NCI-H2029 (cell line): ENCODE measurements around the gene ITGAX.
"Not testable (repeated sequence)": the region's sequence is repeated elsewhere in the genome, so short reads cannot be mapped to it uniquely, and the experiment has no call there.

ENCODE experiments used
- DNase-seq: peaks from one replicate; lab custom pipeline; 2025; lab: John Stamatoyannopoulos, UW

Gene ITGAX

DNA sequence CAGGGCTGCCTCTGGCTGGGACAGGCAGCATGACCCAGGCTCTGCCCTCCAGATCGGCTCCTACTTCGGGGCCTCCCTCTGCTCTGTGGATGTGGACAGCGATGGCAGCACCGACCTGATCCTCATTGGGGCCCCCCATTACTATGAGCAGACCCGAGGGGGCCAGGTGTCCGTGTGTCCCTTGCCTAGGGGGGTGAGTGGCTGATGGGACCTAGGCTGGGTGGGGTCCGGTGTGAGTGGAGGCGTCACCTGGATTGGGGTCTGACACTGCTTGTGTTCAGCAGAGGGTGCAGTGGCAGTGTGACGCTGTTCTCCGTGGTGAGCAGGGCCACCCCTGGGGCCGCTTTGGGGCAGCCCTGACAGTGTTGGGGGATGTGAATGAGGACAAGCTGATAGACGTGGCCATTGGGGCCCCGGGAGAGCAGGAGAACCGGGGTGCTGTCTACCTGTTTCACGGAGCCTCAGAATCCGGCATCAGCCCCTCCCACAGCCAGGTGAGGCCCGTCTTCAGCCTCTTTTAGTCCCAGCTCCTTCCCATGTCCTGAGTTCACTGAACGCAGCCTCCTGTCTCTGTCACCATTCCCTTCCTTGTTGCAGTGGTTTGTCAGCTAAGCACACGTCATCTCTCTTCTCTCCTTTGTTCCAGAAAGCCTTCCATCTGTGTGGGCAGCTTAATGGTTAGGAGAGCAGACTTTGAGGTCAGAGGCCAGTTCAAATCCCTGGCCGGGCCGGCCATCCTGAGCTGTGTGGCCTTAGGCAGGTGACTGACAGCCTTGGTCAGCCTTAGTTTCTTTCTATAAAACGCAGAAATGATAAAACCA is 56.3 kb downstream of the ITGAX start:
- no peak for DNase-seq

DNA sequence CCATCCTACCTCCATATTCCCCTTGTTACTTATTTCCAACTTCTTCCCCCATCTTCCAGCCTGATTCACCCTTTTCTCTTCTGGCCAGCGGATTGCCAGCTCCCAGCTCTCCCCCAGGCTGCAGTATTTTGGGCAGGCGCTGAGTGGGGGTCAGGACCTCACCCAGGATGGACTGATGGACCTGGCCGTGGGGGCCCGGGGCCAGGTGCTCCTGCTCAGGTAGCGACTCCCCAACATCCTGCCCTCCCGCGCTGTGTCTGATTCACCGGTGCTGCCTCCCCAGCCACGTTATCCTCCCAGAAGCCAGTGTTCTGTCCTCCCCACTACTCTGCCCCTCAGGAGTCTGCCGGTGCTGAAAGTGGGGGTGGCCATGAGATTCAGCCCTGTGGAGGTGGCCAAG is 57.8 kb downstream of the ITGAX start:
- DNase-seq = no peak

DNA sequence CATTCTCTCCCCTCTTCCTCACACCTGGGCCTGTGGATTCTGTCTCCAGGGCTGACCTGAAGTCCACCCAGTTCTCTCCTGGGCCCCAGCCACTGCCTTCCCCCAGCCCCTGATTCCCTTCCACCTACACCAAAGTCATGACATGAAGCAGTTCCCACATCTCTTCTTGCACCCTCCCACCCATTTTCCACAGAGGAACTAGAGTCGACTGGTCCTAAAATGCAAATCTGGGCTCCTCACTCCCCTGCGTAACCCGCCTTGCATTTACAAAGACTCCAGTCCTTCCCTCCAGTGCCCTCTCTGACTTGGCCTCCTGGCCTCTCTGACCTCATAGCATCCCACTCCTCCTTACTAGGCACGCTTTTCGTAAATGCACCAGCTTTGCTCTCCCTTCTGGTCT is 58.4 kb downstream of the ITGAX start:
- DNase-seq = no peak

DNA sequence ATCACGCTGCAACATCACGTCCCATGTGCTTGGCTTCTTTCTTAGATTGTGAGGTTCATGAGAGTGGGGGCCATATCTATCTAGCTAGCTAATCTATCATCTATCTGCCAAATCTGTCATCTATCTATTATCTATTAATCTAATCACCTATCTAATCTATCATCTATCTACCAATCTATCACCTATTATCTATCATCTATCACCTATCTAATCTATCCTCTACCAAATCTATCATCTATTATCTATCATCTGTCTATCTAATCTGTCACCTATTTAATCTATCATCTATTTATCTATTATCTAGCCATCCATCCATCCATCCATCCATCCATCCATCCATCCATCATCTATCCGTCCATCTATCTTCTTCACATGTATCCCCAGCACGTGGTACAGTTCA is 59.0 kb downstream of the ITGAX start:
- DNase-seq = no peak

DNA sequence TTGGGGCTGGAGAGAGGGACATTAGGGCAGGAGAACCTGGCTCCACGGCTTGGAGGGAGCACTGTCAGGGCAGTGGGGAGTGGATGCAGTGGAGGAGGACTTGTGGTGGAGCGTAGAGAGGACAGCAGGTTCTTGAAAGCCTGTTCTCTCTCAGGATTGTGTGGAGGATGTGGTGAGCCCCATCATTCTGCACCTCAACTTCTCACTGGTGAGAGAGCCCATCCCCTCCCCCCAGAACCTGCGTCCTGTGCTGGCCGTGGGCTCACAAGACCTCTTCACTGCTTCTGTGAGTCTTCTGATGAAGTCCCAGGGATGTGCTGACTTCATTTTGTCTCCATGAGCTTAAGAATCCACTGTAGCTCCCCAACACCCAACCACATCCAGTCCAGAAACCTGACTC is 59.7 kb downstream of the ITGAX start:
- no peak for DNase-seq

DNA sequence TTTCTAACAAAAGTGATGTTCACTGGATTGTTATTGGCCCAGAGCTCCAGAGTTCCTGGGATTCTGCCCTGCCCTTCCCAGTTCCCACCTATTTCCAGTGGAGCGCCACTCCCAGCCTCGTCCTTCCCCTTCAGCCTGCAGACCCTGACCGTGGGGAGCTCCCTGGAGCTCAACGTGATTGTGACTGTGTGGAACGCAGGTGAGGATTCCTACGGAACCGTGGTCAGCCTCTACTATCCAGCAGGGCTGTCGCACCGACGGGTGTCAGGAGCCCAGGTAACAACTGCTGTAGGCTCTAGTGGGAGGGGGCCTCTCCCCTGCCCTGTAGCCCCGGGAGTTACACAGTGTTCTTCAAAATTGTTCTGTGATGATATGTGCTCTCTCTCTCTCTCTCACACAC is 61.4 kb downstream of the ITGAX start:
- no peak for DNase-seq

DNA sequence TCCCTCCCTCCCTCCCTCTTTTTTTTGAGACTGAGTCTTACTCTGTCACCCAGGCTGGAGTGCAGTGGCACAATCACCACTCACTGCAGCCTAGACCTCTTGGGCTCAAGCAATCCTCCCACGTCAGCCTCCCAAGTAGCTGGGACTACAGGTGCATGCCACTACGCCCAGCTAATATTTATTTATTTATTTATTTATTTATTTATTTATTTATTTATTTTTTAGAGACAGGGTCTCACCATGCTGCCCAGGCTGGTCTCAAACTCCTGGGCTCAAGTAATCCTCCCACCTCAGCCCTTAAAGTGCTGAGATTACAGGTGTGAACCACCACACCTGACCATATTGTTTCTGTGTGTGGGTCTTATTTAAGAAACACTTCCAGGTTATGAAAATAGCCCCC is 62.1 kb downstream of the ITGAX start:
- DNase-seq = not testable (repeated sequence)

DNA sequence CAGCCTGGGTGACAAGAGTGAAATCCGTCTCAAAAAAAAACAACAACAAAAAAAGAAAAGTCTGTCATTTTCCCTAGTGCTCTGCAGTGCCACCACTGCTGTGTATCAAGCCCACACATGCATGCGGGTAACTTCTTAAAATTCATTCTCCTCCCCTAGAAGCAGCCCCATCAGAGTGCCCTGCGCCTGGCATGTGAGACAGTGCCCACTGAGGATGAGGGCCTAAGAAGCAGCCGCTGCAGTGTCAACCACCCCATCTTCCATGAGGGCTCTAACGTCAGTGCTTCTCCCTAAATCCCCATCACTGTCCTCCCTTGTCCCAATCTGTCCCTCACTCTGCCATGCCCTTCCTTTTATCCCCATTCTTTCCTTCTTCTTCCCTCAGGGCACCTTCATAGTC is 62.9 kb downstream of the ITGAX start:
- DNase-seq = no peak

DNA sequence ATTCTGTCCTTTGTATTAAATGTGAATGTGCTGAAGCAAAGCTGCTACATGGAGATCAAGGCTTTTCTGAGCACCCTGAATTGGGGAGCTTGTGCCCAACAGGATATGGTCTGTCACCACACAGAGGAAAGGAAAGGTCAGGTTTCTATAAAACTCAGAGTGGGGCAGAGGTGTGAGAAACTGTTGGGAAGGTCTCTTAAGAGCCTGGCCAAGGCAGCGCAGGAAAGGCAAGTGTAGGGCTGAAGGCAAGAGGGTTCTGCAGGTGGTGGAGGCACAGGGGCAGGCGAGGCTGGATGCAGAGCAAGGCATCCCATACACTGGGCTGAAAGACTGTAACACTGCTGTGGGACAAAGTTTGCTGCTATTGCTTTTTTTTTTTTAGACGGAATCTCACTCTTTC is 65.1 kb downstream of the ITGAX start:
- no peak for DNase-seq

DNA sequence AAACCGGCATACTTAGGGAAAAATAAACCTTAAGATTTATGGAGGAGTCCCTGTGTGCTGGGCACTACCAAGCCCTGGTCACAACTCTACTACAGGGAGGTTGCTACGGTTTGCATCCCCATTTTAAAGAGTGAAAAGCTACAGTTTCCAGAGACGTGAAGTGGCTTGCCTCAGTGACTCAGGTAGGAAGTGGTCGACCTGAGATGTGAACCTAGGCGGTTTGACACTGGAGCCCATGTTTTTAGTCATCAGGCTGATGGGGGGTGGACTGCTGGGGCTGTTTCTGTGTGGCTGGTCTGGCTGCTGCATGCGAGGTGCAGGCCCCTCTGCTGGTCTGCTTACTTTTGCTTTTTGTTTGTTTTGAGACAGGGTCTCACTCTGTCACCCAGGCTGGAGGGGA is 66.6 kb downstream of the ITGAX start:
- DNase-seq = no peak

DNA sequence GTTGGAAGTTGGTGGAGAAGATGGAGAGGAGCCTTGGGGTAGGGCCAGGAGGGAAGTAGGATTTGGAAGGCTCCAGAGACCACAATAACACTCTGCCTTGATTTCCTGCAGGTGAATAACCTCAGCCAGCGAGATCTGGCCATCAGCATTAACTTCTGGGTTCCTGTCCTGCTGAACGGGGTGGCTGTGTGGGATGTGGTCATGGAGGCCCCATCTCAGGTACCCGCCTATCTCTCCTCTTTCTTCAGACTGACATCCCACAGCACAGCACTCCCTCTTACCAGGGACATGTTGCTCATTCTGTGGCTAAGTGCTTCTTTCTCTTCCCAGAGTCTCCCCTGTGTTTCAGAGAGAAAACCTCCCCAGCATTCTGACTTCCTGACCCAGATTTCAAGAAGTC is 68.3 kb downstream of the ITGAX start:
- DNase-seq = no peak

DNA sequence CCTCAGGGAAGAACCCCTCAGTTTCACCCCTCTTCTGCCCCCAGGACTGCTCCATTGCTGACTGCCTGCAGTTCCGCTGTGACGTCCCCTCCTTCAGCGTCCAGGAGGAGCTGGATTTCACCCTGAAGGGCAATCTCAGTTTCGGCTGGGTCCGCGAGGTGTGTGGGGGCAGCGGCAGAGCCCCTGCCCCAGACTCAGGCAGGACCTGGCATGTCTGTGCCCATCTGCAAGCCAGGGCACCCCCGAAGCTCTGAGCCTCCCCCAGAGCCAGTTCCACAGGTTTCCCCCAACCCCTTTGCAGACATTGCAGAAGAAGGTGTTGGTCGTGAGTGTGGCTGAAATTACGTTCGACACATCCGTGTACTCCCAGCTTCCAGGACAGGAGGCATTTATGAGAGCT is 68.8 kb downstream of the ITGAX start:
- no peak for DNase-seq

DNA sequence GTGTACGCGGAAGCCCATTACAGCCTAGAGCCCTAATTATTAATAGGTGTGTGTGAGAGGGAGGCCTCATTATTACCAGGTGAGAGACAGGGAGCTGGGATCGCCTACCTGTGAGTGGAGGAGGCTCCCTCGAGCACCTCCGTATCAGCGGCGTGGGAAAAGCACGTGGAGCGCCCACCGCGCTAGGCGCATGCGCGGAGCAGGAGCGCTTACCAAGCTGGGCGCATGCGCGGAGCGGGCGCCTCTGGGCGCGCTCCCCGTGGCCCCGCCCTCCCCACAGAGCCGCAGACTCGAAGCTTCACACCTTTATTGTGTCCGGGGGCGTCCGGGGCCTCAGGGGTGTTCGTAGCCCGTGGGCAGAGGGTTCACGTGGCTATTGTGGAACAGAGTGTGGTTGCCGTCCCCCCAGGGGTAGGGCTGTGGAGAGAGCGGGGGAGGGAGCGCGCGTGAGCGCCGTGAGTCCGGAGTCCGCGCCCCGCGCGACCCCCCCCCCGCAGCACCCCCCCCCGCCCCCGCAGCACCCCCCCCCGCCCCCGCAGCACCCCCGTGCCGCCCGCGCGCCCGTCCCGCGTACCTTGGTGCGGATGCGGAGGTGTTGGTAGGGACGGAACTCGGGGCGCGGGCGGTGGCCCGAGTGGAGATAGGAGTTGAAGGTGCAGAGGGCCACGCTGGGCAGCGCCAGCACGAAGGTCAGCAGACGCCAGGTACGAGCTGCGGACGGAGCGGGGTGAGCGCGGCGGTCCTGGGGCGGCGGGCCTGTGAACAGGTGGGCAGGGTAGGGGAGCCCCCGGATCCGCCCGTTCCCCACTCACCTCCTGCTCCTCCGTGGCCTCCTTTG is 72.7 kb downstream of the ITGAX start:
- no peak for DNase-seq

DNA sequence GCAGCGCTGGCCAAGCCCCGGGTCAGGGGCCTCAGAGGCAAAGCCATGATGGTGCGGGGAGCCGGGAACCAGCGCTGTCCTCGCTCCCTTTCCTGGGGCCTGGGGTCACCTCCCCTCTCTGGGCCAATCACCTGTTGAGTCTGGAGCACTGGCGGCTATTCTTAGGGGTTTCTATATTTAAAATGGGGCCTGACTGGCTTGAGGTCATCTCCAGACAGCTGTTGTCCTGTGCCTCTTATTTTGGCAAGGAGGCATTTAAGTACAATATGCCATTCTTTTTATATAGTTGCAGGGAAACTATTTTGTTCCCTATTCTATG is 73.3 kb downstream of the ITGAX start, which contains the start of gene COX6A2:
COX6A2 (minus strand) TSS at position 82 of the 319 bp plus-strand sequence; CDS start at position 47, 35 bp downstream.
- DNase-seq = no peak

DNA sequence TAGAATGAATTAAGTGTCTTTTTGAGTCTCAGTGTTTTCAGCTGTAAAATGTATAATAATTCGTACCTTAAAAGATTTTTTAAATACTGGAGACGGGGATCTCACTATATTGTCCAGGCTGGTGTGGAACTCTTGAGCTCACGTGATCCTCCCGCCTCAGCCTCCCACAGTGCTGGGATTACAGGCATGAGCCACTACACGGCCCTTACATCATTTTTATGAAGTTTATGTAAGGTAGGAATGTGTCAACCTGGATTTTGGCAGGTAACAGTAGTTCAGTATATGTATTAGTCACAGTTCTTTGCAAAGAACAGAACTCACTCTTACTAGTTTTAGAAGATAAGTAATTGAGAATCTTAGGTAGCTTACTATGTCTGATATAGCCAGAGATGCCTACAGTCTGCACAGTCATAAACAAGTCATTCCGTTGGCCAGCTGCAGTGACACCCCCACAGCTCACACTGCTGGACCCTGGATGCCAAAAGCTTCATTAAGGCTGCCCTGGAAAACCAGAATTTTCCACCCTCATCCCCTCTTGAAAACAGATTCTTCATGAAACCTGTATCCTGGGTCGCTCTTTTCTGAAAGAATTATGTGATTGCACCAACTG is 73.8 kb downstream of the ITGAX start:
- no peak for DNase-seq

DNA sequence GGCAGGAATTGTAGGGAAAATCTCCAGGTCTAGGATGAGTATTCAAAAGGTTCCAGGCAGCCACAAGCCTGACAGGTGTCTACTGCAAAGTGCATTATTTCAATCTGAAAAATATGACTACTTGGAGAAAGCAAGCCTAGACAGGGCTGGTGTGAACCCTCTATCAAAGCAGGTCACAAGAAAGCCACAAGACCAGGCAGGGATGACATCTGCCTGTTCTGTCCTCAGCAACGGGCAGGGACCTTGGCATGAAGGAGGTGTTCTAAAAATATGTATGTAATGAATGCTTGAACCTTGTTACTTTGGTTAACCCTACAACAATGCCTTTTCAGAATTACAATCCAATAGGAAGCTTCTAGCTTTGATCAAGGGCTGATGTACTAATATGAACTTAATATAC is 74.3 kb downstream of the ITGAX start:
- no peak for DNase-seq

DNA sequence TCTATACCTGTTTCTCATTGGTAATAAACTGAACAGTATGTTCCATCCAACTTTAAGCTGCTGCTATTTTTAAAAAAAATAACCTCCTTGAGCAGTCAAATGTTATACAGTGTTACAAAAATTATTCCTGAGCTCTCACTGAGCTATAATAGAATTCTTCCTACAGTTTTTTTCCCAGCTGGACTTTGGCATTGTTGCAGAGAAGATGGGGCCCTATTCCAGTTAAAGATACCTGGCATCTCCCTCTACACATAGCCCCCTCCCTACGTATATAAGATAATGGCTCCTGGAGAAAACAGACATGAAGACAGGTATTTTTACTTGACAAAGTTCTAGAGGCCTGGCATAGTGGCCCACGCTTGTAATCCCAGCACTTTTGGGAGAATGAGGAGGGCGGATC is 74.8 kb downstream of the ITGAX start:
- DNase-seq = no peak

DNA sequence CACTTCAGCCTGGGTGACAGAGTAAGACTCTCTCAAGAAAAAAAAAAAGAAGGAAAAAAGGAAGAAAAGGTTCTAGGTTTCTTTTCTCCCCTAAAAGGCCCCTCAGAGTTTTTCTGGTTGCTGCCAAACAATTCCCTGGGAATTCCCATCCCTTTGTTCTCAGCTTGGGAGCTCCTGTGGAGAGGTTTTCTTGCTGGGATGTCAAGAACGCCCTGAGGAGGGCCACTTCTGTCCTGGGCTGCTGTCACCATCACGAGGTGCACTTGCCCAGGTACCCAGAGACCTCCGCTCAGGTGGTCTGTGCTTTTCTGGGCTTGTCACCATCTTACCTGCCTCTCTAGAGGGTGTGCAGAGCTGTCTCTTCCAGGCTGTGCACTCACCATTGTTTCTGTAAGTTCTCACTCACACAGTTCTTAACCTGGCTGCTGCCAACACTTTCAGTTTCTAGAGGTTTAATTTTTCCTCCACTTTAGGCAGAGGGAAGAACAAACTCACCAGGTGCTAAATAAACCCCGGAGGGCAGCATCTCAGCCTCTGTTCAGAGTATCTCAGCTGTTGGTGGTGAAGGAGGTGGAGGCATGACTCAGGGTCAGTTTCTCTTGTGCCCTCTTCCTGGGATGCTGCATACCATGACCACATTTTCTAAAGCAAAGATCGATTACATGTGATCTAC is 75.5 kb downstream of the ITGAX start:
- no peak for DNase-seq
